ENCODE measurements around the gene LHX4.

LHX4 gene

DNA sequence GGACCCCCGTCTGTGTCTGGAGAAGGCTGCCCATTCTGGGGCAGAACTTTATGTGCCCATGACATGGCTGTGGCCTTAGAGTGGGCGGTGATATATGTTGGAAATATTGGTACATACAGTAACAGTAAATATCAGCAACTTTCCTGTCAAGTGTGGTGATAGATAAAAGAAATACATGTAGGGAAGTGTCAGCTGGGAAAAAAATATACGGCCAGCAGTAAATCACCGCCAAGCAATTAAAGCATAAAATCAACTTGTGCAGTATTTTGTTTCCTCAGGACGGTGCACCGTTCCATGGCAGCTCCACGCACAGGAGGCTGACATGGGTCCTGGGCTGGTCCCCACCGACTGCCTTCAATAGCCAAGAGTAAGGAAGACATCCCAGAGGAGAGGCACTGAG, 27.4 kb downstream of the LHX4 start:
- H3K4me3 ChIP-seq (ENCODE audit: low read length), result no peak overlapping the region
- no peak for TF ChIP-seq CTCF (conservative IDR thresholded peaks at IDR 0.05; ENCODE audit: low read length)
- no peak for DNase-seq (ENCODE audit: low read depth)

DNA sequence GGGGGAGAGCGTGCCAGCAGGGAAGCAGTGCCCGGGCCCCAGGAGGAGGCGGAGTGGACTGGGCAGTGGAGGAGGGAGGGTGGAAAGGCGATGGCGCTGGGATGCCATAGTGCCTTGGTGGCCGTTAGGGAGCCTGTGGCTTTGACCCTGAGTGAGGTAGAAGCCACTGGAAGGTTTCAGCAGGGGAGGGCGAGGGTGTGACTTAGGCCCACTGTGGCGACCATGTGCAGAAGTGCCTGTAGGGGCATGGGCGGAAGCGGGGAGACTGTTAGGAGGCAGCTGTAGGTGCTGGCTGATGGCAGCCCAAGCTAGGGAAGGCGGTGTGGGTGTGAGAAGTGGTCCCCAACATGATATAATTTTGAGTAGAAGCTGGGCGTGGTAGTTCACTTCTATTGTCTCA, 28.2 kb downstream of the LHX4 start:
- no peak for DNase-seq (ENCODE audit: low read depth)
- TF ChIP-seq CTCF (conservative IDR thresholded peaks at IDR 0.05; ENCODE audit: low read length), result no peak
- no peak overlapping the region for H3K4me3 ChIP-seq (ENCODE audit: low read length)

- no peak overlapping the region for H3K4me3 ChIP-seq (ENCODE audit: low read length)
- DNase-seq (ENCODE audit: low read depth), result no peak
- TF ChIP-seq CTCF (conservative IDR thresholded peaks at IDR 0.05; ENCODE audit: low read length), result no peak
Observed at GRCh38 chr1:180258935-180259334, 28.9 kb downstream of the LHX4 start.

DNA sequence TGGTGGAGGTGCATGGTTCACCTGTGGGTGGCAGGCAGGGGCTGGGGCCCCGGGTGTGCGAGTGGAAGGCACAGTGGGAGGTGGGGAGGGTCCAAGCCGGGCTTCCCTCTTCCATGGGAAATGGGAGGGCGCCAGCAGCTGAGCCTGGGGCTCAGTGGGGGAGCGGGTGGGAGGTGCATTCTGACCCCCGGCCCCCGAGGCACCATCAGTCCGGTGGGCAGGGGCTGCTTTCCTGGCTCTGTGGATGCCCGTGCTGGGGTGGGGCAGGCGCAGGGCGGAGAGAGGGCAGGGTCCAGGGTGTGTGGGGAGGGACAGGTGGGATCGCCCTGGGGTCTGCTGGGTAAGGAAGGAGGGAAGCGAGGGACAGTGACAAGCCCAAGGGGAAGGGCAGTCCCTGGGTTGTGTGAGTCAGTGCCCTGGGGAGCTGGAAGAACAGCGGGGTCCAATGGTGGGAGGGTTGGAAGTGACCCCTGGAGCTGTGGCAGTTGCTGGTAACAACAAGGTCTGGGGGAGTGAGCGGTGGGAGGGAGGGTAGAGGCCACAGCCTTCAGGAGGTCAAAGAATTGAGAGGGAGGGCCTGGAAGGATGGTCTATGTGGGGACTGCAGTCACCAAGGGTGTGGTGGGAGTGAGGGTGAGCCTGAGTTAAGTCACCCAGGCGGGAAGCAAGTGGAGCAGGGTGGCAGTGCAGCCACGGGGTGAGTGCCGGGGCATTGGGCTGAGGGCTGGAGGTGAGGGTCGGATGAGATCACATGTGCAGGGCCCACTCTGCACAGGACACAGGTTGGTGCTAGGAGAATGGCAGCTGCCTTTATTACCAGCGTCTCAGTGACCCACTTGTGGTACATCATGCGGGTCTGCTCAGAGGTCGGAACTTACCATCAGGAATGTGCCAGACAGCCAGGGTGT, 29.6 kb downstream of the LHX4 start:
- DNase-seq (ENCODE audit: low read depth), result no peak
- TF ChIP-seq CTCF (conservative IDR thresholded peaks at IDR 0.05; ENCODE audit: low read length), result no peak
- H3K4me3 ChIP-seq (ENCODE audit: low read length), result no peak overlapping the region

DNA sequence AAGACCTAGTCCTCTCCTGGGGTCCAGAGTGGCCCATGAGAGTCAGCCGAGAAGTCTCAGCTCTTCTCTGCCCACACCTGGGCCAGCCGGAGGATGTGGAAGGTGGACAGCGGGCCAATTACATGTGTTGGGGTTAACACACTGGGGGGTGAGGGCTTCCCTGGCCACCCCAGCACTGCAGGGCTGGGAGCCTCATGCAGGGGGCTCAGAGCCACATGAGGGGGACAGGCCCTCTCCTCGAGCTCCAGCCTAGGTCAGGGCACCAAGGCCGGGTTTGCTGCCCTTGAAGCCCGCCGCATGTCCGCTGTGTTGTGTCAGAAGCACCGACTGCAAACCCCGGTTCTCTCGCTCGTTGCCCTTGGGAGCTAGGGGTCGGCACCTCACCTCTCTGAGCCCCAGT, 30.5 kb downstream of the LHX4 start:
- DNase-seq (ENCODE audit: low read depth), result no peak
- no peak overlapping the region for H3K4me3 ChIP-seq (ENCODE audit: low read length)
- TF ChIP-seq CTCF (conservative IDR thresholded peaks at IDR 0.05; ENCODE audit: low read length), result no peak

GRCh38 chr1:180261030-180261429, 31.0 kb downstream of the LHX4 start:
- no peak for TF ChIP-seq CTCF (conservative IDR thresholded peaks at IDR 0.05; ENCODE audit: low read length)
- H3K4me3 ChIP-seq (ENCODE audit: low read length), result no peak overlapping the region
- DNase-seq (ENCODE audit: low read depth), result no peak

- TF ChIP-seq CTCF (conservative IDR thresholded peaks at IDR 0.05; ENCODE audit: low read length), result no peak
- no peak overlapping the region for H3K4me3 ChIP-seq (ENCODE audit: low read length)
- DNase-seq (ENCODE audit: low read depth), result peak; percentile 21
Observed at GRCh38 chr1:180261524-180262155, 31.6 kb downstream of the LHX4 start.

All from AG10803 (cell line).